ENCODE results near the gene NDST4.

DNA sequence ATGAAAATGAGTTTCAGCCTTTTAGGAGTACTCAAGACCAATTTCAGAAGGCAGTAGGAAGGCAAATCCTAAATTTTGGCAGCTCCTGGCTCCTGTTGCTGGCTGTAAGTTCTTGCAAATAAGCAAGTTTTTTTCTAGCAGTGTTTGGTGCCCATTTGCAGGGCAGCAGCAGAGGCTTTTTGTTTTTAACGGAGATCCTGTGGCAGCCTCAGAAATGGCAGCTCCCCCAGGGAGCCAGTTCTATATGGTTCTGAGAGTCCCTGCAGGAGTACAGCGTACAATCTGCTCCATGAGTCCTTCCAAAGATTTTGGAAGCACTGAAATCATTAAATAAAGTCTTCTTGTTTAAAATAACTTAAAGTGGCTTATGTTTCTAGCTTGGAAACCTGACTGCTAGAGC is 171.9 kb downstream of the NDST4 start:
- TF ChIP-seq CTCF (IDR thresholded peaks at IDR 0.05; ENCODE audit: low read depth, low read length, missing input control) (no peak), JUND (IDR thresholded peaks at IDR 0.05) (no peak), MAX (IDR thresholded peaks at IDR 0.05) (no peak), EGR1 (IDR thresholded peaks at IDR 0.05; ENCODE audit: low read depth in 2 of 2) (no peak), HNF4G (IDR thresholded peaks at IDR 0.05) (no peak), FOXA1 (IDR thresholded peaks at IDR 0.05) (no peak), GABPA (IDR thresholded peaks at IDR 0.05 in 1 of 2, conservative IDR thresholded peaks at IDR 0.05 in 1 of 2) (no peak), HNF4A (conservative IDR thresholded peaks at IDR 0.05) (no peak), YY1 (IDR thresholded peaks at IDR 0.05) (no peak), RAD21 (IDR thresholded peaks at IDR 0.05) (no peak)
- TF ChIP-seq, protein P1, sequence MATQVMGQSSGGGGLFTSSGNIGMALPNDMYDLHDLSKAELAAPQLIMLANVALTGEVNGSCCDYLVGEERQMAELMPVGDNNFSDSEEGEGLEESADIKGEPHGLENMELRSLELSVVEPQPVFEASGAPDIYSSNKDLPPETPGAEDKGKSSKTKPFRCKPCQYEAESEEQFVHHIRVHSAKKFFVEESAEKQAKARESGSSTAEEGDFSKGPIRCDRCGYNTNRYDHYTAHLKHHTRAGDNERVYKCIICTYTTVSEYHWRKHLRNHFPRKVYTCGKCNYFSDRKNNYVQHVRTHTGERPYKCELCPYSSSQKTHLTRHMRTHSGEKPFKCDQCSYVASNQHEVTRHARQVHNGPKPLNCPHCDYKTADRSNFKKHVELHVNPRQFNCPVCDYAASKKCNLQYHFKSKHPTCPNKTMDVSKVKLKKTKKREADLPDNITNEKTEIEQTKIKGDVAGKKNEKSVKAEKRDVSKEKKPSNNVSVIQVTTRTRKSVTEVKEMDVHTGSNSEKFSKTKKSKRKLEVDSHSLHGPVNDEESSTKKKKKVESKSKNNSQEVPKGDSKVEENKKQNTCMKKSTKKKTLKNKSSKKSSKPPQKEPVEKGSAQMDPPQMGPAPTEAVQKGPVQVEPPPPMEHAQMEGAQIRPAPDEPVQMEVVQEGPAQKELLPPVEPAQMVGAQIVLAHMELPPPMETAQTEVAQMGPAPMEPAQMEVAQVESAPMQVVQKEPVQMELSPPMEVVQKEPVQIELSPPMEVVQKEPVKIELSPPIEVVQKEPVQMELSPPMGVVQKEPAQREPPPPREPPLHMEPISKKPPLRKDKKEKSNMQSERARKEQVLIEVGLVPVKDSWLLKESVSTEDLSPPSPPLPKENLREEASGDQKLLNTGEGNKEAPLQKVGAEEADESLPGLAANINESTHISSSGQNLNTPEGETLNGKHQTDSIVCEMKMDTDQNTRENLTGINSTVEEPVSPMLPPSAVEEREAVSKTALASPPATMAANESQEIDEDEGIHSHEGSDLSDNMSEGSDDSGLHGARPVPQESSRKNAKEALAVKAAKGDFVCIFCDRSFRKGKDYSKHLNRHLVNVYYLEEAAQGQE (IDR thresholded peaks at IDR 0.05) = no peak

All from liver (tissue), 3 donors.